Ishikawa (cell line): ENCODE data around the gene PRKCZ.

Experiments
- EGR1 ChIP-seq: IDR thresholded peaks from 2 replicates; pipeline ENCODE4 v1.6.1; 2012
- NFIC ChIP-seq: IDR thresholded peaks from 2 replicates; pipeline ENCODE4 v1.6.1; 2012
- TAF1 ChIP-seq: IDR thresholded peaks from 2 replicates; pipeline ENCODE4 v1.6.1; 2012; ENCODE audit warnings: low read depth, mild to moderate bottlenecking
- TEAD4 ChIP-seq: IDR thresholded peaks from 2 replicates; pipeline ENCODE4 v1.6.1; 2012

DNA sequence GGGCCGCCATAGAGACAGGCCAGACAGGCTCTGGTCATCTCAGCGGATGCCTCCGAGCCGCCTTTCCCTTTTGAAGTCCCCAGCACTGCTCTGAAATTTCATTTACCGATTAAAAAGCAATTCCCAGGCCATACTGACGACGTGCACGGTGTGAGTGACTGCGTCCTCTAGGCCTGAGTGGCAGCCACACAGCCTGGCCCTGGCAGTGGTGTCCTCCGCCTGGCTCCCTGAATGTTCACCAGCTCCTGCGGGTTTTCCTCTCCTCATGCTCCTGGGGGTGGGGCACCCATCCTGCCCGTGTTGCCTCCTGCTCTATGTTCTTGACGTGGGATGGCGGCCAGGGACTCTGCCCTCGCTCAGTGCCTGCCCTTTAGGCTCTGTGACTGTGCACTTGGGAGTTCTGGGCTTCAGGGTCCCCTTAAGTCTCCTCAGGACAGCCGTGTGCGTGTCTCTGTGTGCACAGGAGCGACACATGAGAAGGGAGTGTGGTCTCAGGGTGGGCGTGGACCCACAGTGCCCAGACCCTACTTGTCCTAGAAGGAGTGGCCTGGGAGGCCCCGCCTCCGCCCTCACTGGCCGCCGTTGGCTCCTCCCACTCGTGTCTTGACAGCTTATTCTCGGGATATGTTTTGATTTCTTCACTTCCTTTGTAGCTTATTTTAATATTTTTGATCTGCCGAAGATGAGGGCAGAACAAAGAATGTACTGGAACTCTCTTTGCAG is 181.5 kb downstream of the PRKCZ start:
- no peak for TF ChIP-seq EGR1
- TF ChIP-seq NFIC = no peak
- no peak for TF ChIP-seq TEAD4
- TF ChIP-seq TAF1 = no peak
